DMS79 (cell line): ENCODE results near the gene DDX27.
"Not testable (repeated sequence)": the region's sequence is repeated elsewhere in the genome, so short reads cannot be mapped to it uniquely, and the experiment has no call there.

Experiments used
- DNase-seq: peaks from one replicate; lab custom pipeline; 2025; lab: John Stamatoyannopoulos, UW

DDX27 gene, protein sequence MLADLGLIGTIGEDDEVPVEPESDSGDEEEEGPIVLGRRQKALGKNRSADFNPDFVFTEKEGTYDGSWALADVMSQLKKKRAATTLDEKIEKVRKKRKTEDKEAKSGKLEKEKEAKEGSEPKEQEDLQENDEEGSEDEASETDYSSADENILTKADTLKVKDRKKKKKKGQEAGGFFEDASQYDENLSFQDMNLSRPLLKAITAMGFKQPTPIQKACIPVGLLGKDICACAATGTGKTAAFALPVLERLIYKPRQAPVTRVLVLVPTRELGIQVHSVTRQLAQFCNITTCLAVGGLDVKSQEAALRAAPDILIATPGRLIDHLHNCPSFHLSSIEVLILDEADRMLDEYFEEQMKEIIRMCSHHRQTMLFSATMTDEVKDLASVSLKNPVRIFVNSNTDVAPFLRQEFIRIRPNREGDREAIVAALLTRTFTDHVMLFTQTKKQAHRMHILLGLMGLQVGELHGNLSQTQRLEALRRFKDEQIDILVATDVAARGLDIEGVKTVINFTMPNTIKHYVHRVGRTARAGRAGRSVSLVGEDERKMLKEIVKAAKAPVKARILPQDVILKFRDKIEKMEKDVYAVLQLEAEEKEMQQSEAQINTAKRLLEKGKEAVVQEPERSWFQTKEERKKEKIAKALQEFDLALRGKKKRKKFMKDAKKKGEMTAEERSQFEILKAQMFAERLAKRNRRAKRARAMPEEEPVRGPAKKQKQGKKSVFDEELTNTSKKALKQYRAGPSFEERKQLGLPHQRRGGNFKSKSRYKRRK

DNA sequence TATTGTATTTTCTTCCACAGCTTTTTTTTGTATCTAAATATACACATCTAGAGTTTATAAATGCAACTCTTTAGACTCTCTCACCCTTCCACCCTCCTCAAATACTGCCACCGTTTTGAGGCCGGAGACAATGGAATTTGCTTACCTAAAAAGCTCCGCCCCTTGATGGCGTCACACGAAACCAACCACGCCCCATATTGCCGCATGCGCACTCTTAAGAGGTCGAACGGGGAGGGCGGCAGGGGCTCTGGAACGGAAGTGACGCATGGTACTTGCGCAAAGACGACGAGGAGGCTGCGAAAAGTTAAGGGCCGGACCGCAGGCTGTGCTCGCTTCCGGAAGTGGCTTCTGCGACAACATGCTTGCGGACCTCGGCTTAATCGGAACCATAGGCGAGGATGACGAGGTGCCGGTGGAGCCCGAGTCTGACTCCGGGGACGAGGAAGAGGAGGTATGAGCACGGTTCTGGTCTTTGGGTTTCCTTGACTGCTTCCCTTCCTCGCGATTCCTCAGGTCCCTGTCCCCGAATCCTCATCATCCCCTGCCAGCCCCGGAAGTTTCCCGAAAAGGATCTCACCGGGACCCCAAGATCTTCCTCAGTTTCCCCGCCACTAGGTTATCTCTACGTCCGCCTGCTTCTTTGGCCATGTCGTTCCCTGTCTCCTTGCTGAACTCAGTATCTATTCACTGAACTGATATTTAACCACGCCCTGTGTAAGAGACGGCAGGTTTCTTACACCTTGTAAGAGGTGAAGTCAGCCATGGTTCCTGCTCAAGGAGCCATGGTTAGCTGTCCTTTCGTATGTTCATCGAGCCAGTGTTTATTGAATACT, at the start of gene DDX27:
Gene DDX27 (plus strand): TSS at position 326 of the 833 bp plus-strand sequence. CDS start 33 bp downstream, at position 359.
- DNase-seq: peak; percentile 96

DNA sequence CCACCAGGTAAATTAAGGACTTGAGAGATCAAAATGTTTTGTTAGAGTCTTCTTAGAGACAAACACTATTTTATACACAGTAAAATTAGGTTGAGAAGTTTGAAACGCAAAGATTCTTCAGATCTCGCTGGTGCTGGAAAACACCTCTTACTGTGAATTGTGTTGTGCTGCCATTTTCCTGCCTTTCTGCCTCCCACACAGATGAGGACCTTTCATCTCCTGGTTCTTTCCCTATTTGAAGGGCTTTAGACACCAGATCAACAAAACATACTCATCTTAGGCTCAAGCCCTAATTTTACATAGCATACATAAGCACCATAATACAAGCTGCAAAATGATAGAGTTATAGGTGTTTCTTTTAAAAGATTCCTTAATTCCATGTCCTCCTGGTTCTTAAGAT, 49.7 kb upstream of the DDX27 start:
- no peak for DNase-seq

DNA sequence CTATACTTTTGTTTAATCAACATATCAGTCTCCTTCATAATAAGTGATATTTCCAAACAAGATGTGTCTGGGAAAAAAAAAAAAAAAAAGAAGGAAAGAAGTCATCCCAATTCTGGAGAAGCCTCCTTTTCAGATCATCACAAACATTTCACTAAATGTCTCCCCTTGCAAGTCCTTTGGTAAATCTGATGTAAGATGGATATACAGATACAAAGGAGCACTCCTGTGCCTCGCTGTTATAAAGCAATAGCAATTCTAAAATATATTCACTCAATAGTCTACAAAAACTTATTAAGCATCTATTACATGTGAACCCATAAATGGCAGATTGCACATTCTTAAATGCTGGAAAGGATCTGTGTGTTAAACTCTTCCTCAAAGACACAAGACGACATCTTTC, 48.5 kb upstream of the DDX27 start:
- no peak for DNase-seq

DNA sequence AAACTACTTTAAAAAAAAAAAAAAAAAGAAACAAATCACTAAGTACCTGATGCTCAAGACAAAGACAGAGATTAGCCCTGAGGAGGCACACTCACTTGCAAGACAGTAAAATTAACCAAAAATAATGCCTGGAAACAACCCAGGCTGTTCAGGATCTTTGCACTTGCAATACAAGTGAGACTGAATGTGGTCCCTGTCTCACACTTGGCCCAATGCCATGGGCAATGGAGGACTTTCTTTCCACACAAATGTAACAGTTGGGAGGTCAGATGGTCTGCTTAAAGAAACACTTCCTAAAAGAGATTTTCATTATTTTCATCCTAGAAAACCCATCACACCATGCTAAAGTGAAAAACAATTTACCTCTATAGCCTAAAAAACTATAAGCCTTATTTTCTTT, 47.3 kb upstream of the DDX27 start:
- no peak for DNase-seq

DNA sequence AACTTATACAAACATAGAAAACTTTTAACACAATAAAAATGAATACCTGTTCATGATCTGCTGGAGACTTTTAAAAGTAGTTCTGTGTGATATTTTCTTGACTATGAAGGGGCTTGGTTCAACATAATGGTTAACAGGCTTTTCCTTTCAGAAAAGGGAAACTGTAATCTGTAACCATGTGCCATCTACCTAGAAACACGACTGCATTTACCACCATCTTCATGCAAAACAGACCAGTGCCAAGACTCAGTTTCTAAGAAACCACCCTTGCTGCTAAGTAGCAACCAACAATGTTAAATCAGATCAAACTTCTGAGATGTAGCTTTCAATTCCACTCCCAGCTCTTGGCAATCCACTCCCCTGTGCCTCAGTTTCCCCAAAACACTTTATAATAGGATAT, 46.8 kb upstream of the DDX27 start:
- no peak for DNase-seq

DNA sequence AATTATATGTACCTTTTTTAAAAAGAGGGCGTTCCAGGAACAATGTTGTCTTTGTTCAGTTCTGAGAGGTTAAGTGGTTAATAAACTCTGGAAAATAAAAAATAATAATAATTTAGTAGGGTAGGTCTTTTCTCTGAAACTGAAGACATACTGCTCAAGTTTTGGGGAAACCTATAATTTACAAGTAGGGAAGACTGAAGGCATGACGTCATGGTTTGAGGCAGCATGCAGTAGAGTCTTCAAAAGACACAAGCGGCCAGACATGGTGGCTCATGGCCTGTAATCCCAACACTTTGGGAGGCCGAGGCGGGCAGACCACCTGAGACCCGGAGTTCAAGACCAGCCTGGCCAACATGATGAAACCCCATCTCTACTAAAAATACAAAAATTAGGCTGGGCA, 45.0 kb upstream of the DDX27 start:
- DNase-seq: no peak

DNA sequence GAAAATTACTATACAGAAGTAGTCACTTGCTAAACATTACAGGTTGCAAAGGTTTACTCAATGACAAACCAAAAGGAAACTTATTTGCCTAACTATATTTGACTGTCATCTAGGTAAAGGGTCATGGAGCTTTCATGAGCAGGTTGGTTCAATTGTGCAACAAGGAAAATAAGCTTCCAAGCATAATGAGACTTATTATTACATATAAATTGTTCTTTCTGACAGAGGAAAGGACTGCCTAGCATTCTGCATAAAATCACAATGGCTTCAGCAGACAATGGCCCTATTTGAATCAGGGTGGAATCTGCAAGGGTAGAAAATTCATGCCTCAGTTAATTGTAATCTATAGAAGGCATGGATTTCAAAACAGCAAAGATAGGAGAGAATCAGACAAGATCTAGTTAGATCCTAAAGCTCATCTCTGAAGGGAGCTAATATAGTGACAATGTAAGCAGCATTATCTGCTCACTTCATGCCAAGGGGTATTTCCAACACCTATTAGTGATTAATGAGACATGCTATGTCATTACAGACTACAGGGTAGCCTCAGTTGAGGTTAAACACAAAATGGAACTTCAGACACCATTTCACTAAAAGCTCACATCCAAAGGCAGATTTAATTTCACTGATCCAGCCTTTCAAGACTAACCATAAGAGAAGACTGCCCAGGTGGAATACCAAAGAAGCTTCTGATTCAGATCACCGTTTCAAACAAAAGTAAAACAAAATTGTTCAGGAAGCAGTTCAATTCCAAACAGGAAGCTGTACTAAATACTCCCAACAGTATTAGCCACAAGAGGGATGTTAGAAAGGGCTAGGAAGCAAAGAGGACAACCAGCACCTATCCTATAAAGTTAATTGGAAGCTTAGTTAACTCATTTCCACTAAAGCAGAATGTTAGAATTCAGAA, 39.6 kb upstream of the DDX27 start:
- no peak for DNase-seq

DNA sequence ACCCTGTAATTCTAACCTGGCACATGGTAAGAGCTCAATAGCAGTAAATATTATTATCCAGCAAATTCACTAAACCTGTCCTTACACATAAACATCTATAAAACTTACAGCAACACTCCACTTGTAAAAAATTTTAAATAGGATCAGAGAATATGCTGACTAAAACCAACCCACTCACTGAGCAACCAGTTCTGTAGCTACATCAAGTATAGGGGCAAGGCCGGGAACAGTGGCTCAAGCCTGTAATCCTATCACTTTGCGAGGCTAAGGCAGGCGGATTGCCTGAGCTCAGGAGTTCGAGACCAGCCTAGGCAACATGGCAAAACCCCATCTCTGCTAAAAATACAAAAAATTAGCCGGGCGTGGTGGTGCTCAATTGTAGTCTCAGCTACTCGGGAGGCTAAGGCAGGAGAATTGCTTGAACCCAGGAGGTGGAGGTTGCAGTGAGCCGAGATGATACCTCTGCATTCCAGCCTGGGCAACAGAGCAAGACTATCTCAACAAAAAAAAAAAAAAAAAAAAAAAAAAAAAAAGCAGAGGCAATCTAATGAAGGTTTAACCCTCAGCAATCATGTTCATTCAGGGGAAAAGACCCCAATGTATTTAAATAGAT, 37.8 kb upstream of the DDX27 start:
- no peak for DNase-seq

DNA sequence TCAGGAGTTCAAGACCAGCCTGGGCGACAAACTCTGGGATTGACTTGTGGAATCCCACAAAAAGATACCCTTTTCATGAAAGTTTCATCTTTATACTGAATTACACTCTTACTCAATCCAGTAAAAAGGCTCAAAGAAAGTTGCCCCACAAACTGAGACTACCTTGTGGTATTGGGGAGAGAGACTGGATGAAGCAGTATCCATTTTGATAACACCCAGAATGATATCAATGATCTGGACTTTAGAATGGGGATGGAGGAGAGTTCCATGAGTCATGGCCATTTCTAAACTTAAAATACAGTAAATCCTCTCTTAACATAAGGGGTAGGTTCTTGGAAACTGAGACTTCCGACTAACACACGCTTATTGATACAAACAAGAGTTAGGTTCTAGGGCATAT, 35.8 kb upstream of the DDX27 start:
- DNase-seq: no peak

DNA sequence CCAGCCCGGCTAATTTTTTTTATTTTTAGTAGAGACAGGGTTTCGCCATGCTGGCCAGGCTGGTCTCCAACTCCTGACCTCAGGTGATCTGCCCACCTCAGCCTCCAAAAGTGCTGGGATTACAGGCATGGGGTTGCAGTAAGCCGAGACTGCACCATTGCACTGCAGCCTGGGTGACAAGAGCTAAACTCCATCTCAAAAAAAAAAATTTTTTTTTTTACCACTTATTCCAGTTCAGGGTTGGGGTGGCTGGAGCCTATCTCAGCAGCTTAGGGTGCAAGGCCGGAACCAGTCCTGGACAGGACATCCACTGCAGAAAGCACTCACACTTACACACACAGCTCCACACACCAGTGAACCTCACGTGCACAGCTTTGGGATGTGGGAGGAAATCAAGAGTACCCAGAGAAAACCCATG, 35.1 kb upstream of the DDX27 start:
- DNase-seq: not testable (repeated sequence)

DNA sequence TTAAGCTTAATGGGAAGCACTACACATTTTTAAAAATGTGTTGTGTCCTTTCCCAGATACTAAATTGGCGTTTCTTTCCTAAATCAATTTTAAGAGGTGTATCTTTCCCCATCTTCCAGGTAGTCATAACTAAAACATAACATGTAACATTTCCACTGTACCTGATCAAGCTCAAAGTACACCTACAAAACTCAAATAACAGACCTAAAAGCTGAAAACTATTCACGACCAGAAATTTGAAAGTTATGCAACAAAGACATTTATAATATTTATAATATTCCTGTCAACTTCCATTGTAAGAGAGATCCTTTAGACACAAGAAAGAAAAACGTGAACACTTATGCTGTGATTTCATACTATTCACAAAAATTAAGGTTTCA, 34.5 kb upstream of the DDX27 start:
- DNase-seq: no peak

DNA sequence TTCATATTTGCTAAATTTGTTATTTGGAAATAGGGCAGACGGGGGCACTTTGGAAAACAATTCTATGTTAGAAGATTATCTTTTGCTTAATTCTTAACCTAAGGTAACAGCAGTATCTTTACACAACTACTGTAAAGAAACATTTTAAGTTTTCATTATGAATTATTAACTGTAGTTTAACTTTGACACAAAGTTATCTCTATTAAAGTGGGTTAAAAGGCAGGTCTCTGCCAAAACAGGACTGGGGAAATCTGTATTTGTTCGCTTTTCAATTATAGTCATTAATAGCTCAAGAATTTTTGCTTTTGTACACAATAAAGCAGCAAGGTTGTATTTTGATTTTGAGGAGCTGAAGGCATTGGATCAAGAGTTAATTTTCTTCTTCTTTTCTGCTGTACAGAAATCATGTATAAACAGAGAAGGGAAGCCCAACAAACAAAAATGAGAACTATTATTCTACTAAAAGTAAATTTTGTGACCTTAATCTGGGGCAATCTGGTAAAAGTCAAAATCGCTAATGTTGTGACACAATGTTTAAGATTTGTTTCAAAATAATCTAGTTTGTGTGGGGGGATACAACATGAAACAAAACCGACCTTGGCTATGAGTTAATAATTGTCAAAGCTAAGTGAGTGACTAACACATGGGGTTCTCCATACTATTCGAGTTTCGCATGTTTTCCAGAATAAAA, 34.0 kb upstream of the DDX27 start:
- DNase-seq: no peak

DNA sequence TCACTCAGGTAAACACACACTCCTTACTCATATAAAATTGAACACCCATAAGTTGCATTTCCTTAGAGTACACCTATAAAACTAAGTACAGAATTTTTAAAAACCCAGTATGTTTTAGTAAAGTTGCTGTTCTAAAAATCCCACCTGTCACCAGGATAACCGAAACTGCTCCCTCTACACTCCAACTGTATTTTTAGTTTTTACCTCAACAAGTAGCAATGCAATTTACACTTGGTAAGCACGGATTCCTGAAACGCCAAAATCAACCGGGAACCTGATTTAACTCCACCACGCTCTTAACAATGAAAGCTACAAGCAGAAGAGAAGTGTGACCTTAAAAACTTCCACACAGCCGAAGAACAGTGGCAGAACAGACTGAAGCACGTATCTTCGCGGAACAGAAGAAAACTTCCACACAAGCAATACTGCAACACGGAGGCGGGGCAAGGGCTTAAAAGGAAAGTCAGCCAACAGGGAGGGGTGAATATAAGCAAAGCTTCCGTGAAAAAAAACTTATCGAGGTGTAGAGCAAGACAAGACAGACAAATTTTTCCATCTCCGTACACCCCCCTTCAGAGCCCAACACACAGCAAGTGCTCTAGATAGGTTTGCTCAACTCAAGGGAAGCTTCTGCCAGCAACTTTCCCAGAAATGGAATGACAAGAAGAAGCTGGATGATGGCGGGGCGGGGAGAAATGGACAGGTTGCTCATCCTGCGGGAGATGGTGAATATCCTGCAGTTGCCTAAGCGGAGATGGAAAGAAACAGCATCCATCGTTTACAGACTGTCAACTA, 32.5 kb upstream of the DDX27 start:
- no peak for DNase-seq

DNA sequence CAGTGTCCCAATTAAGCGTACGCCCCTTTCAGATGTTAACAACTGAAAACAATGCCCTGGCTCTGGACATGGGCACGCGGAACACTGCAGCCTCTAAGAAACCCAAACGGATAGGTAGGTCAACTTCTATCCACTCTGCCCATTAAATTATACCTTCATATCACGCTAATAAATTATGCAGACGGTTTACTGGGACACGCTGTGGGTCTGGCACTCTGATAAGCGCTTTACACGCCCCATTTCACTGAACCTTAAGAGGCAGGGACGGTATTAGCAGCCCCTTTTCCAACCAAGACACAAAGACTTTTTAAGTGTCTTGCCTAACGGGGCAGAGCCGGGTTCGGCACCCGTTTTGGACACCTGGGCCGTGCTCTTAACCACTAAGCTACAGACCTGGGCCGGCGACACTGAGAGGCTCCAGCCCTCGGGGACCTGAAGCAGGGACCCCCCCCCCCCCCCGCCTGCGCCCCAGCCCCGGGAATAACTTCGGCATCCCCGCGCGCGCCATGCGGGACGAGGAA, 31.8 kb upstream of the DDX27 start:
- peak; percentile 69 for DNase-seq

DNA sequence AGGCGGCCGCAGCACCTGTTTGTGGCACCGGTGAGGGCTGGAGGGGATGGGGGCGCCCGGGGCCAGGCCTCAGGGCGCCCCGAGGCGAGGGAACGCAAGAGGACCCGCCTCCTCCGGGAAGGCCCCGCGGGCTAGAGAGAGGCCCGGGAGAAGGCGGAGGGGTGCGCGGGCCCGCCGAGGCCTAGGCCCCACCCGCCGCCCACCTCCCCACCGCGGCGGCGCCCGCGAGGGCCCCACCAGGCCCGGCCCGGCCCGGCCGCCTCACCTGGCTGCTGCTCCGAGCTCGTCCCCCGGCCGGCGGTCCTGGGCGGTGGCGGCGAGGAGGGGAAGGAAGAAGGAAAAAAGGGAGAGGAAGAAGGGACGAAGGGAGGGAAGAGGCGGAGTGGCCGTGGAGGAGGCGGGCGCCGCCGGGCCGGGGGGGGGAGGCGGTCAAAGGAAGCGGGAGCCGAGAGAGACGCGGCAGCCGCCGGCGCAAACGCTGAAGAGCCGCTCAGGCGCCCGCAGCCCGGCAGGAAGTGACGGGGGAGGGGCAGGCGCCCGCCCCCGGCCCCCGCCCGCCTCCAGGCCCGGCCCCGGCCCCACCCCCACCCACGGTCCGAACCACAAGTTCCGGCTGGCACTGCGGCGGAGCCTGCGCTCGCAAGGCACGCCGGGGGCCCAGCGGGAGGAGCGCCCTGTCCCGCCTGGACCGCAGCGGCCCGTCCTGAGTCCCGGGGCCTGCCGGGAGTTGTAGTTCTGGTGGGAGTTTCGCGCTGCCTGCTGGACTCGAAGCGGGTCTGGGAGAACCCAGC, 31.2 kb upstream of the DDX27 start, which contains the start of gene STAU1:
Gene STAU1 (minus strand): TSS at position 484 of the 791 bp plus-strand sequence. CDS start 22,133 bp downstream, outside the sequence.
- DNase-seq: peak; percentile 86

DNA sequence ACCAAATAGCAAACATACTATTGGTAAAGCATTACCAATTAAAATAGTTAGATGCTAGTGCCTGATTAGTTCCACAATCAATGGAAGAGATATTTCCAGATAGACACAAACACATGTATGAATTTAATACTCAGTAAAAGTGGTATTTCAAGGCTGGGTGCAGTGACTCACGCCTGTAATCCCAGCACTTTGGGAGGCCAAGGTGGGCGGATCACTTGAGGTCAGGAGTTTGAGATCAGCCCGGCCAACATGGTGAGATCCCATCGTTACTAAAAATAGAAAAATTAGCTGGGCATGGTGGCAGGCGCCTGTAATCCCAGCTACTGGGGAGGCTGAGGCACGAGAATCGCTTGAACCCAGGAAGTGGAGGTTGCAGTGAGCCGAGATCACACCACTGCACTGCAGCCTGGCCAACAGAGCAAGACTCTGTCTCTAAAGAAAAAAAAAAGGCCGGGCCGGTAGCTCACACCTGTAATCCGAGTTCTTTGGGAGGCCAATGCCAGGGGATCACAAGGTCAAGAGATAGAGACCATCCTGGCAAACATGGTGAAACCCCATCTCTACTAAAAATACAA, 26.2 kb upstream of the DDX27 start:
- not testable (repeated sequence) for DNase-seq

DNA sequence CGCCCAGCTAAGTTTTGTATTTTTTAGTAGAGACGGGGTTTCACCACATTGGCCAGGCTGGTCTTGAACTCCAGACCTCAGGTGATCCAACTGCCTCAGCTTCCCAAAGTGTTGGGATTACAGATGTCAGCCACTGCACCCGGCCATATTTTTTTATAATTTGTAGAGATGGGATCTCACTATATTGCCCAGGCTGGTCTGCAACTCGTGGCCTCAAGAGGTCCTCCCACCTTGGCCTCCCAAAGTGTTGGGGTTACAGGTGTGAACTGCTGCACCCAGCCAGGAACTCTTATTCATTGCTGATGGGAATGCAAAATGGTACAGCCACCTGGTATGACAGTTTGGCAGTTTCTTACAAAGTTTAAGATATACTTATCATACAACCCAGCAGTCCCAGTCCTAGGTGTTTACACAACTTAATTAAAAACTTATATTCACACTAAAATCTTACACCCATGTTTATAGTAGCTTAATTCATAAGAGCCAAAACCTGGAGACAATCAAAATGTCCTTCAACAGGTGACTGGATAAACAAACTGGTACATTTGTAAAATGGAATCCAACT, 19.4 kb upstream of the DDX27 start:
- DNase-seq: no peak

DNA sequence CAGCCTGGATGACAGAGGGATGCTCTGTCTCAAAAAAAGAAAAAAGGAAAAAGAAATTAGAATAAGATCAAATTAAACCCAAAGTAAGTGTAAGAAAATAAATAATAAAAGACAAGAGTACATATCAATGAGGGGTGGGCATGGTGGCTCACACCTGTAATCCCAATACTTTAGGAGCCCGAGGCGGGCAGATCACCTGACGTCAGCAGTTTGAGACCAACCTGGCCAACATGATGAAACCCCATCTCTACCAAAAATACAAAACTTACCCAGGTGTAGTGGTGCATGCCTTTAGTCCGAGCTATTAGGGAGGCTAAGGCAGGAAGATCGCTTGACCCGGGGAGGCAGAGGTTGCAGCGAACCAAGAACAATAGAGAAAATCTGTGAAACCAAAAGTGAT, 16.2 kb upstream of the DDX27 start:
- no peak for DNase-seq
